Superior temporal gyrus (tissue), 1 donor: ENCODE results near the gene TBC1D10B.

Experiments
- DNase-seq: peaks from one replicate; pipeline ENCODE4 v3.0.0-alpha.2; 2016; ENCODE audit errors: extremely low spot score

The TBC1D10B gene

GRCh38 chr16:30370456-30371247 lies at the start of gene TBC1D10B:
TBC1D10B (minus strand) TSS chr16:30370494; CDS start chr16:30370183, 311 bp downstream.
- DNase-seq: peak; percentile 100

GRCh38 chr16:30418350-30419181 lies 48.3 kb upstream of the TBC1D10B start:
- DNase-seq: no peak

GRCh38 chr16:30417529-30418349 lies 47.4 kb upstream of the TBC1D10B start:
- DNase-seq: peak; percentile 81

GRCh38 chr16:30416624-30417528 lies 46.6 kb upstream of the TBC1D10B start:
- DNase-seq: no peak

GRCh38 chr16:30416047-30416603 lies 45.8 kb upstream of the TBC1D10B start:
- DNase-seq: no peak

- no peak for DNase-seq
Observed at GRCh38 chr16:30414159-30414558, 43.9 kb upstream of the TBC1D10B start.

- no peak for DNase-seq
Observed at GRCh38 chr16:30413112-30413806, 43.0 kb upstream of the TBC1D10B start.

- peak; percentile 96 for DNase-seq
Observed at GRCh38 chr16:30409125-30410060, 39.1 kb upstream of the TBC1D10B start.

GRCh38 chr16:30407804-30408534 lies 37.7 kb upstream of the TBC1D10B start:
- no peak for DNase-seq

- peak; percentile 92 for DNase-seq
Observed at GRCh38 chr16:30407102-30407803, 37.0 kb upstream of the TBC1D10B start, which contains the start of gene ZNF771. ZNF771 (plus strand) TSS chr16:30407606; CDS start chr16:30408054, 448 bp downstream.

GRCh38 chr16:30406795-30407101 lies 36.5 kb upstream of the TBC1D10B start:
- no peak for DNase-seq

- DNase-seq: no peak
Observed at GRCh38 chr16:30401768-30402425, 31.6 kb upstream of the TBC1D10B start.

- no peak for DNase-seq
Observed at GRCh38 chr16:30399435-30400186, 29.3 kb upstream of the TBC1D10B start.

GRCh38 chr16:30398661-30399434 lies 28.6 kb upstream of the TBC1D10B start:
- no peak for DNase-seq
